ENCODE results near the gene STX18. TPM values are rescaled to one million over a fixed set of nuclear protein-coding genes. Genes with fewer than 3 reads are reported as not detected.

The STX18 gene
- total and polyA plus RNA-seq, 2 of the 13 experiments (the other 11 are each of a cell fraction or from before 2014, with no cell fraction given), result 23.9 to 37.1 TPM

DNA sequence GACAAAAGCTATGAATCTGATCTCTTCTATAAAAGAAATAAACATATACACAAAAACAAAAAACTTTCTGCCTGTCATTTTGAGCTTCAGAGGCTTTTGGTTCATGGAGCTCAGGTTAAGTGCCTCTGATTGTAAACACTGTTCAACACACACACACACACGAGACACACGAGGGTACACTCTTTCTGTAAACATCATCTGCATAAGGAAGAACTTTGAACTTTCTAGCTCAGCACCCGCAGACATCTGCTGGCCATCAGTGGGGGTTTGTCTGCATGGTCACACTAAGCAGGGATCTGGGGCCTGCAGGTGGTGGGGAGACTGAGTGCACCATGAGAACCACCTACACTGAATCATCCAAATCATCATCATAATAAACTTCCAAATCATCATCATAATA is 54.9 kb downstream of the STX18 start (continued):
- TF ChIP-seq, protein P1, sequence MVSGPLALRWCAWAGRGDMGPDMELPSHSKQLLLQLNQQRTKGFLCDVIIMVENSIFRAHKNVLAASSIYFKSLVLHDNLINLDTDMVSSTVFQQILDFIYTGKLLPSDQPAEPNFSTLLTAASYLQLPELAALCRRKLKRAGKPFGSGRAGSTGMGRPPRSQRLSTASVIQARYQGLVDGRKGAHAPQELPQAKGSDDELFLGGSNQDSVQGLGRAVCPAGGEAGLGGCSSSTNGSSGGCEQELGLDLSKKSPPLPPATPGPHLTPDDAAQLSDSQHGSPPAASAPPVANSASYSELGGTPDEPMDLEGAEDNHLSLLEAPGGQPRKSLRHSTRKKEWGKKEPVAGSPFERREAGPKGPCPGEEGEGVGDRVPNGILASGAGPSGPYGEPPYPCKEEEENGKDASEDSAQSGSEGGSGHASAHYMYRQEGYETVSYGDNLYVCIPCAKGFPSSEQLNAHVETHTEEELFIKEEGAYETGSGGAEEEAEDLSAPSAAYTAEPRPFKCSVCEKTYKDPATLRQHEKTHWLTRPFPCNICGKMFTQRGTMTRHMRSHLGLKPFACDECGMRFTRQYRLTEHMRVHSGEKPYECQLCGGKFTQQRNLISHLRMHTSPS (CRISPR knock-in tag; IDR thresholded peaks at IDR 0.05; ENCODE audit: low read depth), result no peak
- TF ChIP-seq ZNF530 (CRISPR knock-in tag; IDR thresholded peaks at IDR 0.05; ENCODE audit: low read depth), result no peak
- no peak for TF ChIP-seq ZNF761 (CRISPR knock-in tag; conservative IDR thresholded peaks at IDR 0.05)
- peak; percentile 67; the same call in 1 of the 2 replicates for TF ChIP-seq MIER3 (CRISPR knock-in tag; IDR thresholded peaks at IDR 0.05; ENCODE audit: borderline replicate concordance)
- no peak for TF ChIP-seq HMG20B (CRISPR knock-in tag; conservative IDR thresholded peaks at IDR 0.05)
- TF ChIP-seq FOXA3 (CRISPR knock-in tag; IDR thresholded peaks at IDR 0.05), result peak; percentile 95

DNA sequence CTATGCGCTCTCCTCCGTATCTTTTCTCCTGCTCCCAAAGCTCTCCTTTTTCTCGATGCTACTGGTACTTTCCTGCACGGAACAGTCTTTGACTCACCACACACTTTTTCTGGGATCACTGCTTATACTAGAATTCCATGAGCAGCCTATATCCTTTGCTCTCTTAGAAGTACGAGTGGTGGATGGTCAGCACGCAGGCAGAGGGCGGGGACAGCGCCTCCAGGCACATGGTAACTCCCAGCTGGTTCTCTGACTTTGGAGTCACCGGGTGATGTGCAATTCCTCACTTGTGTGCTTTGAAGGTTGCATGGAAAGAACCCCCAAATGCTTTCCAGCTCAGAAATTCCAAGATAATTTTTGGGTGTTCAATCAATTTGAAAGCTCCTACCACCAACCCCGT is 56.0 kb downstream of the STX18 start:
- H3K79me2 ChIP-seq (ENCODE audit: insufficient read depth, low read length), result peaks cover 31% of the 10 kb centered on the region
- intact Hi-C loops (cut with micrococcal nuclease; ENCODE audit: unreplicated experiment), result loop anchor here (5.0 to 10.0 kb wide), 4 partner anchors 56 to 376 kb away; partner anchors contain the start of gene STX18

More for the DNA sequence above, 56.0 kb downstream of the STX18 start:
- CTCF ChIA-PET (ENCODE audit: low intra/inter-chr PET ratio, low total read pairs), result no interaction called here
- in situ Hi-C loops (cut with HindIII; ENCODE audit: extremely low pct_ligation_motif_present, low pct_unique_long_range_greater_than_20kb), result loop anchor here (5.0 kb wide), 1 partner anchor 391 kb away; no protein-coding TSS in a partner anchor
- Histone ChIP-seq H4K20me1 (ENCODE audit: insufficient read depth, low read length) (no peaks in the 10 kb centered on the region), H3K27me3 (ENCODE audit: control insufficient read depth in 1 of 2, insufficient read depth in 2 of 2, low read length in 2 of 2) (no peaks in the 10 kb centered on the region), H3K4me2 (ENCODE audit: low read depth, low read length) (no peak overlapping the region), H2AFZ (ENCODE audit: low read length) (no peak overlapping the region), H3K27ac (ENCODE audit: extremely low read length, insufficient read depth, low read length) (no peak overlapping the region), H3K4me1 (ENCODE audit: insufficient read depth, low read length) (peaks cover 78% of the 10 kb centered on the region), H3K36me3 (replicated peaks in 1 of 2; ENCODE audit: control insufficient read depth in 1 of 2, insufficient read depth in 2 of 2, low read length in 2 of 2) (peaks cover 0 to 2% of the 10 kb centered on the region in 2 experiments; a peak in 1 of 5 replicates), H3K9me3 (ENCODE audit: low read length) (no peaks in the 10 kb centered on the region), H3K9ac (ENCODE audit: insufficient read depth, low read depth, low read length) (no peak overlapping the region), H3K4me3 (replicated peaks in 1 of 3; ENCODE audit: insufficient read depth in 1 of 3, low read depth in 2 of 3, low read length in 3 of 3) (no peak overlapping the region)
- BruUV-seq (replicated peaks), result no TSS peak
- TF ChIP-seq ZNF138 (CRISPR knock-in tag; IDR thresholded peaks at IDR 0.05; ENCODE audit: low read depth), result no peak
- TF ChIP-seq NCOA1 (CRISPR knock-in tag; IDR thresholded peaks at IDR 0.05), result no peak
- no peak for TF ChIP-seq ZNF670 (CRISPR knock-in tag; IDR thresholded peaks at IDR 0.05; ENCODE audit: borderline replicate concordance)
- no peak for TF ChIP-seq DMAP1 (CRISPR knock-in tag; IDR thresholded peaks at IDR 0.05)
- no peak for TF ChIP-seq ZSCAN9 (CRISPR knock-in tag; IDR thresholded peaks at IDR 0.05; ENCODE audit: borderline replicate concordance)
- no peak for TF ChIP-seq ARNTL (CRISPR knock-in tag; IDR thresholded peaks at IDR 0.05)
- POLR2A ChIA-PET, result no interaction called here
- DNase-seq (ENCODE audit: low spot score) (no peak), ATAC-seq (no peak), FAIRE-seq (no peak)
- 95% methylated on average over 10 of the region's 10 CpGs for WGBS (ENCODE audit: low lambda C conversion rate)

Data from HepG2 (cell line).